ENCODE data around the gene GMPPA. TPM values are rescaled to one million over a fixed set of nuclear protein-coding genes. Genes with fewer than 3 reads are reported as not detected.

The GMPPA gene
- total RNA-seq, 1 experiment from 2014 or later = 47.0 TPM

DNA sequence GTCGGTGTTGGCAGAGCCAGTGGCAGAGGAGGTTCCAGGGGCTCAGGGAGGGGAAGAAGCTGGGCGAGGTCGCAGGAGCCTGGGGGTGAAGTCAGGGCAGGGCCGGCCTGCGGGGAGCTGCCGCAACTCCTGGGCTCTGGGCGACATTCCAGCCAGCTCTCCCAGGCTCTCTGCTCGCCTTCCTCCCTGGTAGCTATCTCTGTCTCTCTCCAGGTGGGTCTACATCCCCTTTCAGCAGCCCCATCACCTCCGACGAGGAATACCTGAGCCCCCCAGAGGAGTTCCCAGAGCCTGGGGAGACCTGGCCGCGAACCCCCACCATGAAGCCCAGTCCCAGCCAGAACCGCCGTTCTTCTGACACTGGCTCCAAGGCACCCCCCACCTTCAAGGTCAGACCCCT is 37.0 kb upstream of the GMPPA start:
- H3K4me3 ChIP-seq = no peak overlapping the region
- DNase-seq (ENCODE audit: low read depth in 1 of 2, low spot score in 2 of 2) = no peak
- 0 out of 2 replicates have a peak, but pooled peaks cover 3% of the 10 kb centered on the region for H3K4me1 ChIP-seq (replicated peaks)
- H3K27ac ChIP-seq = no peak overlapping the region
- H3K9me3 ChIP-seq (replicated peaks) = no peaks in the 10 kb centered on the region
- H3K36me3 ChIP-seq = no peaks in the 10 kb centered on the region
- no peaks in the 10 kb centered on the region for H3K27me3 ChIP-seq (replicated peaks)

DNA sequence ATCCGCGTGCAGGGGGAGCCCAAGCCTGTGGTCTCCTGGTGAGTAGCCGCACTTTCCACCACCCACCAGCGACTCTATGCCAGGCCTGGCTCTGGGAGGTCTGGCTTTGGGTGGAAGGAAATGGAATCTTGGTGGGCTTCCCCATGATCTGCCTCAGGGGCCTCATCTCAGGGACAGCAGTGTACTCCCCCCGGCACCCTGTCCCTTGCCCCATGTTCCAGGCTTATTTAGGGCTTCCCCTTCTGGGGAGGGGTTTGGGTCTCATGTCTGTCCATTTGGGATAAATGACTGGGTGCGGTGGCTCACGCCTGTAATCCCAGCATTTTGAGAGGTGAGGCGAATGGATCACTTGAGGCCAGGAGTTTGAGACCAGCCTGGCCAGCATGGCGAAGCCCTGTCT is 36.3 kb upstream of the GMPPA start:
- Histone ChIP-seq H3K27ac (no peak overlapping the region), H3K4me1 (replicated peaks) (0 out of 2 replicates have a peak, but pooled peaks cover 3% of the 10 kb centered on the region), H3K4me3 (no peak overlapping the region), H3K27me3 (replicated peaks) (no peaks in the 10 kb centered on the region), H3K9me3 (replicated peaks) (no peaks in the 10 kb centered on the region), H3K36me3 (no peaks in the 10 kb centered on the region)
- no peak for DNase-seq (ENCODE audit: low read depth in 1 of 2, low spot score in 2 of 2)

DNA sequence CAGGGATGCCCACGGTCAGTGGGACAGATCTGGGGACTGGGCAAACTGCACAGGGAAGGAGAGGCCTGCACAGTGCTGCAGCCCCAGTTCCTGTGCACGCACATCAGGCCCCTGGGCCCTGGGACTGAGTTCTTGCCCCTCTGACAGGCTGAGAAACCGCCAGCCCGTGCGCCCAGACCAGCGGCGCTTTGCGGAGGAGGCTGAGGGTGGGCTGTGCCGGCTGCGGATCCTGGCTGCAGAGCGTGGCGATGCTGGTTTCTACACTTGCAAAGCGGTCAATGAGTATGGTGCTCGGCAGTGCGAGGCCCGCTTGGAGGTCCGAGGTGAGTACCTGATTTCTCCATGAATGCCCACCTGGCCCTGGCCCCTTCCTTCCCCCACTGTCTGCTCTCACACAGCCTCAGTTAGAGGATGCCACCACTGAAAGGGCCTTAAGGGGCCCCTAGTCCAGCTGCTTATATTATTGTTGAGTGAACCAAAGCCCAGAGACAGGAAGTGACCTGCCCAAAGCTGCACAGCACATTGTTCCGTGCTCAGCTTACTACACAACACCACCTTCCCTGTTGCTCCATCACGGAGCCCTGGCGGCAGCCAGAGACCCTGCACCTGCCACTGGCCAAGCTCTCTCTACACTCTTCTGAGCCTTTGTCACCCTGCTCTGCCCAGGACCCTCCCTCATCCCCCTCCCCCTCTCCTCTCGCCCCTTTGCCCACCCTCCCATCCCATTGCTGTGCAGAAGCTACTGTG is 34.2 kb upstream of the GMPPA start:
- H3K4me3 ChIP-seq = no peak overlapping the region
- no peak for DNase-seq (ENCODE audit: low read depth in 1 of 2, low spot score in 2 of 2)
- no peaks in the 10 kb centered on the region for H3K9me3 ChIP-seq (replicated peaks)
- no peak overlapping the region for H3K27ac ChIP-seq
- no peaks in the 10 kb centered on the region for H3K36me3 ChIP-seq
- H3K27me3 ChIP-seq (replicated peaks) = no peaks in the 10 kb centered on the region
- H3K4me1 ChIP-seq (replicated peaks) = peaks cover 10% of the 10 kb centered on the region

DNA sequence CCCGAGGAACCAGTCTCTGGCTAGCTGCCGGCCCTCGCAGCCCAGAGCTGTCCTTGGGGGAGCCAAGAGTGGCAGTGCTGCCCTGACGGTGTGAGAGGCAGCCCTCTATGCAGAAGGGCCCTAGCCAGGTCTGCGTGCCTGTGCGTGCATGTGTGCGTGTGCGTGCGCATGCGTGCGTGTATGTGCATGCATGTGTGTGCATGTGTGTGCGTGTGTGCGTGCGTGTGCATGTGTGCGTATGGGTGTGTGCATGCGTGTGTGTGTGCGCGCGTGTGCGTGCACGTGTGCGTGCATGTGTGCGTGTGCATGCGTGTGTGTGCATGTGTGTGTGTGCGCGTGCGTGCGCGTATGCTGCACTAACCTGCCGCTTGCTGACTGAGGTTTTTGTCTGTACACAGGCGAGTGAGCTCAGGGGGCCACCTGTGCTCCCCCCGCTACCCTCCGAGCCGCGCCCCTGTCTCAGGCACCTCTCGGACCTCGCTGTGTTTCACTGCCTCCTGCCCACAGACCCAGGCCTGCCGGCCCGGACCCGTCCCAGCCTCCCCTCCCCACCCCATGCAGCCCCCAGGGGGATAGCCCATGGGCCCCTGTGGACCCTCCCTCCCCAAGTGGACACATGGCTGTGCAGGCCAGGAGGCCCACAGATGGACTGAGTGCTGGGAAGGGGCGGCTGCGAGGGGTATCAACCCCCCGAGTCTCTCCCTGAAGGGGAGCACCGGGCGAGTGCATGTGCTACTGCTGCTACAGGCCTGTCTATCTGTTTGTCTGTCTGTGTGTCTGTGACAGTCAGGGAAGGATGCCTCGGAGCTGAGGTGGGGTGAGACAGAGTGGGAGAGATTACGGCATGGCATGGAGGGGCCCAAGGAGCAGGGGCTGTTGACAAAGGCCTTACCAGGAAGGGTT is 32.8 kb upstream of the GMPPA start:
- Histone ChIP-seq H3K27me3 (replicated peaks) (no peaks in the 10 kb centered on the region), H3K4me1 (replicated peaks) (peaks cover 14% of the 10 kb centered on the region), H3K9me3 (replicated peaks) (no peaks in the 10 kb centered on the region), H3K27ac (no peak overlapping the region), H3K36me3 (no peaks in the 10 kb centered on the region), H3K4me3 (no peak overlapping the region)
- no peak for DNase-seq (ENCODE audit: low read depth in 1 of 2, low spot score in 2 of 2)

DNA sequence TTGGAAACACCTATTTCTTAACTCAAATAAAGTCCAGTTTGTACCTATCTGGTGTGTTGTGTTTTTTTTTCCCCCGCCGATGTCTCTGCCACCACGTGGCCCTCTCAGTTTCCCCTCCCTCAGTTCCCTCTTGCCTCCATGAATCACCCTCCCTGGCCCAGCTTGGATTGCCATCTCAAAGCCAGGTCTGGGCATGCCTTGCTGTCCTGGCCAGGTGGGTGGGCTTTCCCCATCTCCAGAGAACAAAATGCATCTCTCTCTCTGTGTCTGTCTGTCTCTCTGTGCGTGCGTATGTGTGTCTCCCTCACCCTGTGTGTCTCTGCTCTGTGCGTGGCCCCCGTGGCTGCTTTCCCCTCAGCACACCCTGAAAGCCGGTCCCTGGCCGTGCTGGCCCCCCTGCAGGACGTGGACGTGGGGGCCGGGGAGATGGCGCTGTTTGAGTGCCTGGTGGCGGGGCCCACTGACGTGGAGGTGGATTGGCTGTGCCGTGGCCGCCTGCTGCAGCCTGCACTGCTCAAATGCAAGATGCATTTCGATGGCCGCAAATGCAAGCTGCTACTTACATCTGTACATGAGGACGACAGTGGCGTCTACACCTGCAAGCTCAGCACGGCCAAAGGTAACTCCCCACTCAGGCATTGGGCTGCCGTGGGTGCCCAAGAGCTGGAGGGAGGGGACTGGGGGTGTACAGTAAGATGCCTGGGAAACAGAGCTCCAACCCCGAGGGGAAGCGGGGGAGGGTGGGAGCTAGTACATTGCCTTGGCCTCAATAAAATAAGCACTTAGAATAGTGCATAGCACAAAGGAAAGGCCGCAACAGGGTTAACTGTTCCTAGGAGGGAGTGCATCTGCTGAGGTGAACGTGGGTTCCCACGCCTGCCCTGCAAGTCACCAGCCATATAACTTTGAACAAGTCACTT is 31.6 kb upstream of the GMPPA start:
- no peaks in the 10 kb centered on the region for H3K36me3 ChIP-seq
- no peak overlapping the region for H3K27ac ChIP-seq

DNA sequence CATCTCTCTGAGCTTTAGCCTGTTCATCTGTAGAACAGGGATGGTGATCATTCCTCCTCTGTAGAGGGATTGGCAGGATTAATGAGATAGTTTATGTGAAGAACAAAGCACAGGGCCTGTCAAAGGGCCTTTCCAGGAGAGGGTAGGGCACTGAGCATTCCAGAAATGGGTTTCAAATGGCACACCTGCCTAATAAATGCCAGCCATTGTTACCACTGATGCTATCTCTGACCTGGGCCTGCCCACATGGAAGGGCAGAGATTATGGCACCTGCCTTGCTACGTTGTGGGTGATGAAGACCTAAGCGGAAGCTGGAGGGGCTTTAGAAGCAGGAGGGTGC is 31.0 kb upstream of the GMPPA start:
- H3K9me3 ChIP-seq (replicated peaks) = no peaks in the 10 kb centered on the region
- H3K4me3 ChIP-seq = no peak overlapping the region
- no peaks in the 10 kb centered on the region for H3K36me3 ChIP-seq
- peaks cover 14% of the 10 kb centered on the region for H3K4me1 ChIP-seq (replicated peaks)
- H3K27ac ChIP-seq = no peak overlapping the region
- DNase-seq (ENCODE audit: low read depth in 1 of 2, low spot score in 2 of 2) = no peak
- H3K27me3 ChIP-seq (replicated peaks) = no peaks in the 10 kb centered on the region

More for the DNA sequence above, 31.6 kb upstream of the GMPPA start:
- Histone ChIP-seq H3K4me1 (replicated peaks) (peaks cover 14% of the 10 kb centered on the region), H3K9me3 (replicated peaks) (no peaks in the 10 kb centered on the region), H3K27me3 (replicated peaks) (no peaks in the 10 kb centered on the region), H3K4me3 (no peak overlapping the region)
- no peak for DNase-seq (ENCODE audit: low read depth in 1 of 2, low spot score in 2 of 2)

DNA sequence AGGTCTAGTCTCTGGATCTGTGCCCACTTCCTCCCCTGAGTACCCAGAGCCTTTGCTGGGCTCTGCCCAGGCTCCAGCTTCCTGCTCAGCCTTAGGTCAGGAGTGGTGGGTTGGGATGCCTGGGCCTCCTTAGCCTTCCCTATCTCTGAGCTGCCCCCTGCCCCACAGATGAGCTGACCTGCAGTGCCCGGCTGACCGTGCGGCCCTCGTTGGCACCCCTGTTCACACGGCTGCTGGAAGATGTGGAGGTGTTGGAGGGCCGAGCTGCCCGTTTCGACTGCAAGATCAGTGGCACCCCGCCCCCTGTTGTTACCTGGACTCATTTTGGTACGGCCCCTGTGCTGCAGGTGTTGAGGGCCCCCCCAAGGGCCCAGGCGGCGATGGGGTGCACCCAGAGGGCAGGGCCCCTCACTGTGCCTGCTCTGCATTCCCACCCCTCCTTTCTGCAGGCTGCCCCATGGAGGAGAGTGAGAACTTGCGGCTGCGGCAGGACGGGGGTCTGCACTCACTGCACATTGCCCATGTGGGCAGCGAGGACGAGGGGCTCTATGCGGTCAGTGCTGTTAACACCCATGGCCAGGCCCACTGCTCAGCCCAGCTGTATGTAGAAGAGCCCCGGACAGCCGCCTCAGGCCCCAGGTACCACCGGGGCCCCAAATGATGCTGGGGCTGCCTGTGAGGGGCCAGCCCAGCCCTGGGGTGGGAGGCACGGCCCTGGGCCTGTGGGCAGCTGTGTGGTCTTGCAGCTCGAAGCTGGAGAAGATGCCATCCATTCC is 30.1 kb upstream of the GMPPA start:
- Histone ChIP-seq H3K27me3 (replicated peaks) (no peaks in the 10 kb centered on the region), H3K9me3 (replicated peaks) (no peaks in the 10 kb centered on the region), H3K4me1 (replicated peaks) (peaks cover 14% of the 10 kb centered on the region), H3K27ac (0 out of 2 replicates have a peak overlapping the region, but pooled peaks have one; percentile 15), H3K4me3 (no peak overlapping the region), H3K36me3 (no peaks in the 10 kb centered on the region)
- no peak for DNase-seq (ENCODE audit: low read depth in 1 of 2, low spot score in 2 of 2)

DNA sequence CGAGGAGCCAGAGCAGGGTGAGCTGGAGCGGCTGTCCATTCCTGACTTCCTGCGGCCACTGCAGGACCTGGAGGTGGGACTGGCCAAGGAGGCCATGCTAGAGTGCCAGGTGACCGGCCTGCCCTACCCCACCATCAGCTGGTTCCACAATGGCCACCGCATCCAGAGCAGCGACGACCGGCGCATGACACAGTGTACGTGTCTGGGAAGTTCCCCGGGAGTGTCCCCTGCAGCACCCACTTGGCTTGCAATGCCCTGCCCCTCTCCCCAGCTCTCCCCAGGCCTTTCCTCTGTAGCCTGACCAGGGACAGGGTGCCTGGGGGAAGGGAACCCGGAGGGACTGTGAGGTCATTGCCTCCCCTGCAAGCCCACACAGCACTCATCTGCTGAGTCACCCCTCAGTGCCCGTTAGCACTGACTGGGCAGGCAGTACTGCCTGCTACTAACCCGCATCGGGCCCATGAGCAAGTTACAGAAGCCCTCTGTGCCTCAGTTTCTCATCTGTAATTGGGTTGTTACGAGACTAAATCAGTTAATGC is 29.4 kb upstream of the GMPPA start:
- H3K36me3 ChIP-seq = no peaks in the 10 kb centered on the region
- no peaks in the 10 kb centered on the region for H3K27me3 ChIP-seq (replicated peaks)
- DNase-seq (ENCODE audit: low read depth in 1 of 2, low spot score in 2 of 2) = peak; percentile 69 to 87
- no peaks in the 10 kb centered on the region for H3K9me3 ChIP-seq (replicated peaks)
- peaks cover 14% of the 10 kb centered on the region for H3K4me1 ChIP-seq (replicated peaks)
- no peak overlapping the region for H3K4me3 ChIP-seq
- 0 out of 2 replicates have a peak overlapping the region, but pooled peaks have one; percentile 15 for H3K27ac ChIP-seq

DNA sequence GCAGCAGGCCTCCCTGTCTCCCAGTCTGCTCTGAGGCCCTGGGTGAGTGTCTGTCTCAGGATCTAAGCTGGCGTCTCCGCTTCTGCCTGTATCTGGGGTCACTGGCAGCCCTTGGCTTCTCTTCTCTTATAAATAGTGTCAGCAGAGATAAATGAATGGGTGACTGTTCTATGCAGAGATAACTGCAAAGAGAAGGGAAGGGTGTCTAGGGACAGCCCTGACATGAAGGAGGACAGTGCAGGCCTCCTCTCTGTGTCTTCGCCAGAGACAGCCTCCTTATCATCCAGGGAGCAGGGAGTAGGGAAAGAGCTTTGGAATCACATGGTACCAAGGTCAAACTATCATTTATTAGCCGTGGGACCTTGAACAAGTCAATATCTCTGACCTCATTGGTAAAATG is 28.3 kb upstream of the GMPPA start:
- H3K4me3 ChIP-seq = no peak overlapping the region
- H3K27ac ChIP-seq = no peak overlapping the region
- H3K4me1 ChIP-seq (replicated peaks) = peaks cover 14% of the 10 kb centered on the region
- no peaks in the 10 kb centered on the region for H3K36me3 ChIP-seq
- H3K9me3 ChIP-seq (replicated peaks) = no peaks in the 10 kb centered on the region
- no peak for DNase-seq (ENCODE audit: low read depth in 1 of 2, low spot score in 2 of 2)
- H3K27me3 ChIP-seq (replicated peaks) = no peaks in the 10 kb centered on the region

DNA sequence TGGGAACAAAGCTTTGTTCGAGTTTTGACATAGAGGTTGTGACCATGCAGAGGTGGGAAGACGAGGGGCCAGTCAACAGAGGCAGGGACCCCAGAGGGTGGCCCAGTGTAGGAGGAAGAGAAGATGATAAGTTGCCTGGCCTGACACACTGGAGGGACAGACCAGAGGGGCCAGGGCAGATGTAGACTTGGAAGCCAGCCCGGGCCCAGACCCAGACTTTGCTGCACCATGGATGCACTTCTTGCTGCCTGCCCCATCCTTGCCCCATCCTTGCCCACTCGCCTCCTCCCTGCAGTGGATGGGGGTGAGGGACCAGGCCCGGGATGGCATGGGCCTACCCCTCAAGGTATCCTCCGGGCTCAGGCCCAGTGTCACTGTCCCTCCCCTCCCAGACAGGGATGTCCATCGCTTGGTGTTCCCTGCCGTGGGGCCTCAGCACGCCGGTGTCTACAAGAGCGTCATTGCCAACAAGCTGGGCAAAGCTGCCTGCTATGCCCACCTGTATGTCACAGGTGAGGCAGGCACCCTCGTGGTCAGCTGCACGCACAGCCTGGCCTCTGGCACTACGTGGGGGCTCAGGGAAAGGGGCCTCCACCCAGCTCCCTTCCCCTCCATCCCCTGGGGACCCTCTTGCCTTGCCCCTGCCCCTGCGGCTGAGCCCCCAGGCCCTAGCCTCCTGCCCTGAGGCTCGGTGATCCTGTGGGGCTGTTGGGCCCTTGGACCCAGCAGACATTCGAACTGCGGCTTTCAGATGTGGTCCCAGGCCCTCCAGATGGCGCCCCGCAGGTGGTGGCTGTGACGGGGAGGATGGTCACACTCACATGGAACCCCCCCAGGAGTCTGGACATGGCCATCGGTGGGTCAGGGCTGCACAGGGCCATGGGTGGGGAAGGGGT is 27.0 kb upstream of the GMPPA start:
- Histone ChIP-seq H3K27ac (no peak overlapping the region), H3K4me1 (replicated peaks) (peaks cover 14% of the 10 kb centered on the region), H3K27me3 (replicated peaks) (no peaks in the 10 kb centered on the region), H3K9me3 (replicated peaks) (no peaks in the 10 kb centered on the region), H3K4me3 (no peak overlapping the region), H3K36me3 (no peaks in the 10 kb centered on the region)
- no peak for DNase-seq (ENCODE audit: low read depth in 1 of 2, low spot score in 2 of 2)

DNA sequence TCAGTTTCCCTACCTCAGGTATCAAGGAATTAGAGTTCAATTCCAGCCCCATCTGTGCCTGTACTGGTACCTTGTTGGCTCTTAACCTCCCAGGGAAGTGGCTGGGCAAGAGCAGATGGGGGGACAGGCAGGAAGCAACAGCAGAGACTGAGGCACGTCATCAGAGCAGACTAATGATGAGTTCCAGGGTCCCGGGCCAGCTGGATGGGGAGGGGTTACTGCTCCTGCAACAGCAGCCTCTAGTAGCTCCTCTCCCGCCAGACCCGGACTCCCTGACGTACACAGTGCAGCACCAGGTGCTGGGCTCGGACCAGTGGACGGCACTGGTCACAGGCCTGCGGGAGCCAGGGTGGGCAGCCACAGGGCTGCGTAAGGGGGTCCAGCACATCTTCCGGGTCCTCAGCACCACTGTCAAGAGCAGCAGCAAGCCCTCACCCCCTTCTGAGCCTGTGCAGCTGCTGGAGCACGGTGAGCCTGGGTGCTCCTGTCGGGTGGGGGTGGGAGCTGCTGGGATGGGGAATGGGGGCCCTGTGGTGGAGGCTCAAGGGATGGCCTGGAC is 26.0 kb upstream of the GMPPA start:
- H3K27me3 ChIP-seq (replicated peaks) = no peaks in the 10 kb centered on the region
- no peak overlapping the region for H3K27ac ChIP-seq
- peaks cover 14% of the 10 kb centered on the region for H3K4me1 ChIP-seq (replicated peaks)
- H3K36me3 ChIP-seq = no peaks in the 10 kb centered on the region
- H3K9me3 ChIP-seq (replicated peaks) = no peaks in the 10 kb centered on the region
- no peak for DNase-seq (ENCODE audit: low read depth in 1 of 2, low spot score in 2 of 2)
- no peak overlapping the region for H3K4me3 ChIP-seq

DNA sequence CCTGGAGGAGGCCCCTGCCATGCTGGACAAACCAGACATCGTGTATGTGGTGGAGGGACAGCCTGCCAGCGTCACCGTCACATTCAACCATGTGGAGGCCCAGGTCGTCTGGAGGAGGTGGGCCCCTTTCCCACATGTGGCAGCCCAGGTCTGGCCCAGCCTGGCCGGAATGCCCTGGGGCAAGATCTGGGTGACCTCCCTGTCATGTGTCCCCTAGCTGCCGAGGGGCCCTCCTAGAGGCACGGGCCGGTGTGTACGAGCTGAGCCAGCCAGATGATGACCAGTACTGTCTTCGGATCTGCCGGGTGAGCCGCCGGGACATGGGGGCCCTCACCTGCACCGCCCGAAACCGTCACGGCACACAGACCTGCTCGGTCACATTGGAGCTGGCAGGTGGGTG is 25.2 kb upstream of the GMPPA start:
- no peak overlapping the region for H3K4me3 ChIP-seq
- H3K27me3 ChIP-seq (replicated peaks) = no peaks in the 10 kb centered on the region
- H3K27ac ChIP-seq = no peak overlapping the region
- H3K36me3 ChIP-seq = no peaks in the 10 kb centered on the region
- peaks cover 14% of the 10 kb centered on the region for H3K4me1 ChIP-seq (replicated peaks)
- H3K9me3 ChIP-seq (replicated peaks) = no peaks in the 10 kb centered on the region
- DNase-seq (ENCODE audit: low read depth in 1 of 2, low spot score in 2 of 2) = no peak
